ENCODE data around the gene C3. TPM values are rescaled to one million over a fixed set of nuclear protein-coding genes. Genes with fewer than 3 reads are reported as not detected.

Gene C3
- total and polyA plus RNA-seq, 2 experiments from 2014 or later, result 0.39 to 1.6 TPM

DNA sequence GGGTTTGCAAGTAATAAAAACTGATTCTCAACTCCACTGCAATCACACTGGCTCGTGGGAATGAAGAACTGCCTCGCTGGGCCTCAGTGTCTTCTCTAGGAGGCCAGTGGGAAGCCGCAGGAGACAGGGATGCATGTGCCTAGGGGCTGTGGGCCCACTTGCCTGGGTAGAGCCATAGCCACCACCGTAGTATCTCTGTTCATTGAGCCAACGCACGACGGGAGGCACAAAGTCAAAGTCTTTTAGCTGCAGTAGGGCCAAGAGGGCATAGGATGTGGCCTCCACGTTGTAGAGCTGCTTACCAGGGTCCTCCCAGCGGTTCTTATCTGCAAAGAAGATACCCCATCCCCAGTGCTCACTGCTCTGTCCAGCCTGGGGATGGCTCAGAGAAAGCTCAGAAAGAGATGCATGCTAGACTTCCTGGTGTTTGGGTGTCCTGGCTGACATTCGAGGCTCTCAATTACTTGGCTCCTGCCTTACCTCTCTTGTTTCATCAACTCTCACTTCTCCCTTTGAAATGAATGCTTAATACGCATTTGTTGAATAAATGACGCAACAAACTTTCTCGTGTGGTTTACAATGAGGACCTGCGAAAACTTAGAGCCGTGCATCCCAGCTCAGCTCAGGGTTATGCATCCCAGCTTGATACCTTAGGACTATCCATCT, 34.4 kb downstream of the C3 start:
- H3K27ac ChIP-seq, result no peak overlapping the region
- no peaks in the 10 kb centered on the region for H3K4me1 ChIP-seq (ENCODE audit: low read depth)
- H3K36me3 ChIP-seq, result no peaks in the 10 kb centered on the region
- no peak overlapping the region for H3K4me3 ChIP-seq
- H3K27me3 ChIP-seq, result no peaks in the 10 kb centered on the region
- TF ChIP-seq CTCF (IDR thresholded peaks at IDR 0.05; ENCODE audit: low read depth, low read length), result no peak
- DNase-seq (ENCODE audit: low read depth in 1 of 2, low spot score in 1 of 2), result no peak
- H3K9me3 ChIP-seq (ENCODE audit: low read depth), result no peaks in the 10 kb centered on the region

DNA sequence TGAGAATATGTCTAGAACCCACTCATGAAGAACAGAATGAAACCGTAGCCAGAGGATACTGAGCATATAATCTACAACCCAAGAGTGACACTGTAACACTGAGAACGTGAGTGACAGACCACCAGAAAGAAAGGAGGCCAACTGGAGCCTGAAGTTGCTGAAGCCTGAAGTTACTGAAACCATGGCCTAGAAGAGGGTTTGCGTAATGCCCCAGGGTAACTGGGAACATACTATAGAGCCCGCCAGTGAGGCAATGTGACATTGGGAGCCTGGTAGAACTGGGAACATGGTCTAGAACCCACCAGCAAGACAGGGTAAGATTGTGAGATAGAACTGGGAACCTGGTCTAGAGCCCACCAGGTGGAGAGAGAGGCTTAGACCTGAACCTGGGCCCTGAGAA, 35.0 kb downstream of the C3 start:
- no peak for TF ChIP-seq CTCF (IDR thresholded peaks at IDR 0.05; ENCODE audit: low read depth, low read length)
- Histone ChIP-seq H3K9me3 (ENCODE audit: low read depth) (no peaks in the 10 kb centered on the region), H3K36me3 (no peaks in the 10 kb centered on the region)

DNA sequence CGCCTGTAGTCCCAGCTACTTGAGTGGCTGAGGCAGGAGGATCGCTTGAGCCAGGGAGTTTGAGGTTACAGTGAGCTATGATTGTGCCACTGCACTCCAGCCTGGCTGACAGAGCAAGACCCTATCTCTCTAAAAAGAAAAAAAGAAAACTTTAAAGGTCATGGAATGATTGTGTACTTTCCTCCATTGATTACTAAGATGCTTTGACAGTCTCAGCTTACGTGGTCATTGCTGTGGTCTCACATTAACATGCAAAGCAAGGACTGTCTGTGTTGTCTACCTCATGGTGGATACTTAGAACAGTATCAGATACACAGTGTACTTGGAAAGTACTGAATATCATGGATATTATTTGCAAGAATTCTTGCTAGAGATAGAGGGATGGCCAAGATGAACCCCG, 36.5 kb downstream of the C3 start:
- no peak for TF ChIP-seq CTCF (IDR thresholded peaks at IDR 0.05; ENCODE audit: low read depth, low read length)
- no peak for DNase-seq (ENCODE audit: low read depth in 1 of 2, low spot score in 1 of 2)
- H3K36me3 ChIP-seq, result no peaks in the 10 kb centered on the region

More for the DNA sequence above, 35.0 kb downstream of the C3 start:
- Histone ChIP-seq H3K4me3 (no peak overlapping the region), H3K27me3 (no peaks in the 10 kb centered on the region), H3K4me1 (ENCODE audit: low read depth) (no peaks in the 10 kb centered on the region), H3K27ac (no peak overlapping the region)
- DNase-seq (ENCODE audit: low read depth in 1 of 2, low spot score in 1 of 2), result no peak

GRCh38 chr19:6682607-6683128, 37.8 kb downstream of the C3 start:
- Histone ChIP-seq H3K9me3 (ENCODE audit: low read depth) (no peaks in the 10 kb centered on the region), H3K4me1 (ENCODE audit: low read depth) (no peaks in the 10 kb centered on the region), H3K27me3 (no peaks in the 10 kb centered on the region), H3K27ac (no peak overlapping the region), H3K36me3 (no peaks in the 10 kb centered on the region), H3K4me3 (no peak overlapping the region)
- no peak for TF ChIP-seq CTCF (IDR thresholded peaks at IDR 0.05; ENCODE audit: low read depth, low read length)
- no peak for DNase-seq (ENCODE audit: low read depth in 1 of 2, low spot score in 1 of 2)

More for the DNA sequence above, 36.5 kb downstream of the C3 start:
- no peaks in the 10 kb centered on the region for H3K4me1 ChIP-seq (ENCODE audit: low read depth)
- no peaks in the 10 kb centered on the region for H3K9me3 ChIP-seq (ENCODE audit: low read depth)
- H3K27me3 ChIP-seq, result no peaks in the 10 kb centered on the region
- H3K4me3 ChIP-seq, result no peak overlapping the region
- no peak overlapping the region for H3K27ac ChIP-seq

GRCh38 chr19:6680141-6680540, 40.3 kb downstream of the C3 start:
- no peaks in the 10 kb centered on the region for H3K4me1 ChIP-seq (ENCODE audit: low read depth)
- H3K27ac ChIP-seq, result no peak overlapping the region
- H3K36me3 ChIP-seq, result no peaks in the 10 kb centered on the region
- no peak overlapping the region for H3K4me3 ChIP-seq
- no peak for TF ChIP-seq CTCF (IDR thresholded peaks at IDR 0.05; ENCODE audit: low read depth, low read length)
- H3K9me3 ChIP-seq (ENCODE audit: low read depth), result no peaks in the 10 kb centered on the region
- no peak for DNase-seq (ENCODE audit: low read depth in 1 of 2, low spot score in 1 of 2)
- no peaks in the 10 kb centered on the region for H3K27me3 ChIP-seq

All from cardiac muscle cell (in vitro differentiated cells and primary cell).